GM19324 (cell line): ENCODE measurements around the gene FILIP1L.
A peak's percentile ranks its signal among the peaks of the same experiment; 100 is the strongest.

Source experiments
- ATAC-seq: cut with Tn5 transposase; IDR thresholded peaks from one replicate; pipeline ENCODE4 v1.9.1; 2021; ENCODE audit warnings: mild to moderate bottlenecking, moderate library complexity; ENCODE audit not compliant: unreplicated experiment, low FRiP score

FILIP1L gene

GRCh38 chr3:99833617-99834205 is 280.6 kb downstream of the FILIP1L start:
- no peak for ATAC-seq

- no peak for ATAC-seq
These were observed 284.5 kb downstream of the FILIP1L start for GRCh38 chr3:99829844-99830243.

GRCh38 chr3:99825004-99825640 is 289.2 kb downstream of the FILIP1L start:
- ATAC-seq: no peak

GRCh38 chr3:99823723-99824711 is 290.3 kb downstream of the FILIP1L start:
- no peak for ATAC-seq

- ATAC-seq: no peak
These were observed 295.5 kb downstream of the FILIP1L start for GRCh38 chr3:99818818-99819217.

- ATAC-seq: peak; percentile 99
These were observed 296.7 kb downstream of the FILIP1L start, which contains the start of gene CMSS1 for GRCh38 chr3:99817437-99818240. Gene CMSS1, plus strand, starts transcription at chr3:99817862.

- no peak for ATAC-seq
These were observed 297.3 kb downstream of the FILIP1L start for GRCh38 chr3:99817047-99817436.

GRCh38 chr3:99810403-99810802 is 303.9 kb downstream of the FILIP1L start:
- no peak for ATAC-seq

GRCh38 chr3:99809565-99809964 is 304.7 kb downstream of the FILIP1L start:
- ATAC-seq: no peak

GRCh38 chr3:99808163-99808794 is 306.0 kb downstream of the FILIP1L start:
- peak; percentile 56 for ATAC-seq

GRCh38 chr3:99805160-99805559 is 309.1 kb downstream of the FILIP1L start:
- ATAC-seq: no peak

- no peak for ATAC-seq
These were observed 311.0 kb downstream of the FILIP1L start for GRCh38 chr3:99803297-99803696.

- ATAC-seq: no peak
These were observed 314.9 kb downstream of the FILIP1L start for GRCh38 chr3:99799422-99799821.

GRCh38 chr3:99795573-99795972 is 318.7 kb downstream of the FILIP1L start:
- ATAC-seq: no peak

GRCh38 chr3:99794485-99794884 is 319.8 kb downstream of the FILIP1L start:
- no peak for ATAC-seq

- ATAC-seq: peak; percentile 83
These were observed 325.1 kb downstream of the FILIP1L start for GRCh38 chr3:99789011-99789721.
